ENCODE data around the gene HMCN1.

GRCh38 chr1:185860311-185860710 is 126.1 kb downstream of the HMCN1 start:
- TF ChIP-seq, protein P1, sequence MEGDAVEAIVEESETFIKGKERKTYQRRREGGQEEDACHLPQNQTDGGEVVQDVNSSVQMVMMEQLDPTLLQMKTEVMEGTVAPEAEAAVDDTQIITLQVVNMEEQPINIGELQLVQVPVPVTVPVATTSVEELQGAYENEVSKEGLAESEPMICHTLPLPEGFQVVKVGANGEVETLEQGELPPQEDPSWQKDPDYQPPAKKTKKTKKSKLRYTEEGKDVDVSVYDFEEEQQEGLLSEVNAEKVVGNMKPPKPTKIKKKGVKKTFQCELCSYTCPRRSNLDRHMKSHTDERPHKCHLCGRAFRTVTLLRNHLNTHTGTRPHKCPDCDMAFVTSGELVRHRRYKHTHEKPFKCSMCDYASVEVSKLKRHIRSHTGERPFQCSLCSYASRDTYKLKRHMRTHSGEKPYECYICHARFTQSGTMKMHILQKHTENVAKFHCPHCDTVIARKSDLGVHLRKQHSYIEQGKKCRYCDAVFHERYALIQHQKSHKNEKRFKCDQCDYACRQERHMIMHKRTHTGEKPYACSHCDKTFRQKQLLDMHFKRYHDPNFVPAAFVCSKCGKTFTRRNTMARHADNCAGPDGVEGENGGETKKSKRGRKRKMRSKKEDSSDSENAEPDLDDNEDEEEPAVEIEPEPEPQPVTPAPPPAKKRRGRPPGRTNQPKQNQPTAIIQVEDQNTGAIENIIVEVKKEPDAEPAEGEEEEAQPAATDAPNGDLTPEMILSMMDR (IDR thresholded peaks at IDR 0.05; ENCODE audit: low read depth, low read length), result no peak
- TF ChIP-seq POLR2A (IDR thresholded peaks at IDR 0.05; ENCODE audit: extremely low read depth, insufficient read length), result no peak
